Gastroesophageal sphincter (tissue), 3 donors: ENCODE measurements around the gene KLHL22.

Experiments used
- EP300 ChIP-seq: sonication (generic); formaldehyde crosslinking; IDR thresholded peaks from one replicate; pipeline ENCODE4 v1.6.1; 2017; ENCODE audit warnings: antibody characterized with exemption, mild to moderate bottlenecking
- POLR2AphosphoS5 ChIP-seq: sonication (generic); formaldehyde crosslinking; IDR thresholded peaks from one replicate; pipeline ENCODE4 v1.6.1; 2017; ENCODE audit warnings: antibody characterized with exemption
- TF ChIP-seq, protein P1 (sequence below), 4 experiments: fragments of 200-600 bp in 2 of 4; fragments of 450-650 bp in 2 of 4; sonication (generic) in 1 of 4; IDR thresholded peaks; one replicate each; pipeline ENCODE4 v1.5.1; 2017 to 2019; ENCODE audit warnings: antibody characterized with exemption in 4 of 4, mild to moderate bottlenecking in 2 of 4, moderate library complexity in 2 of 4

DNA sequence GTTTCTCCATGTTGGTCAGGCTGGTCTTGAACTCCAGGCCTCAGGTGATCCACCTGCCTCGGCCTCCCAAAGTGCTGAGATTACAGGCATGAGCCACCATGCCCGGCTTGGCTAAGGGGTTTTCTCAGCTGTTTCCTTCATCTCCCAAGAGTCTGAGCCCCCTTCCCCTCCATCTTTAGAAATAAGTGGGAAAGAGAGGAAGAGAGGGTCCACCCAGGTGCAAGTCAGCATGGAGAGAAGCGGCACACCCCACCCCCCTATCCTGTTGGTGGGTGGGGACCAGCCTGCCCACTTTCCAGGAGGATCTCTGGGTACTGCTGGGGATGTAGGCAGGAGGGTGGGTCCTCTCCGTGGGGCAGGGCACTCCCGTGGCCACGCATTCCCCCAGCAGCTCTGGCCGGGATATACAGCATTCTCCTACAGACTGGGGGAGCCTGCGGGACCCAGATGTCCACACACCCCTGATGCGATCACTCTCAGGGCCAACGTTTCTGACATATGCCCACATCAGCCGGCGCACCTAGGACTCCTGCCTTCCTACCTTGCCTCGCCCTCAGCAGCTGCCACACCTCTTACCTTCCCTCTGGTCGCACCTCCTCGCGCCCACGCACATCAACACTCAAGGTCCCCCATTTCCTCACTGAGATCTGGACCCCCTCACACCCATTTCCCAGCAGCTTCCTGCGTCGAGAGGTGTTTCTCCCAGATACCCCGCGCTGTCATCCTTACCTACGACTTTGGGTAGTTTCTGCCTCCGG, 66.9 kb downstream of the KLHL22 start:
- TF ChIP-seq POLR2AphosphoS5 (no peak), EP300 (no peak)
- TF ChIP-seq, protein P1, sequence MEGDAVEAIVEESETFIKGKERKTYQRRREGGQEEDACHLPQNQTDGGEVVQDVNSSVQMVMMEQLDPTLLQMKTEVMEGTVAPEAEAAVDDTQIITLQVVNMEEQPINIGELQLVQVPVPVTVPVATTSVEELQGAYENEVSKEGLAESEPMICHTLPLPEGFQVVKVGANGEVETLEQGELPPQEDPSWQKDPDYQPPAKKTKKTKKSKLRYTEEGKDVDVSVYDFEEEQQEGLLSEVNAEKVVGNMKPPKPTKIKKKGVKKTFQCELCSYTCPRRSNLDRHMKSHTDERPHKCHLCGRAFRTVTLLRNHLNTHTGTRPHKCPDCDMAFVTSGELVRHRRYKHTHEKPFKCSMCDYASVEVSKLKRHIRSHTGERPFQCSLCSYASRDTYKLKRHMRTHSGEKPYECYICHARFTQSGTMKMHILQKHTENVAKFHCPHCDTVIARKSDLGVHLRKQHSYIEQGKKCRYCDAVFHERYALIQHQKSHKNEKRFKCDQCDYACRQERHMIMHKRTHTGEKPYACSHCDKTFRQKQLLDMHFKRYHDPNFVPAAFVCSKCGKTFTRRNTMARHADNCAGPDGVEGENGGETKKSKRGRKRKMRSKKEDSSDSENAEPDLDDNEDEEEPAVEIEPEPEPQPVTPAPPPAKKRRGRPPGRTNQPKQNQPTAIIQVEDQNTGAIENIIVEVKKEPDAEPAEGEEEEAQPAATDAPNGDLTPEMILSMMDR (IDR thresholded peaks at IDR 0.05), result no peak
